Mesodermal cell (in vitro differentiated cells): ENCODE results near the gene RANBP10.

ENCODE experiments used
- H3K27ac ChIP-seq: 2 replicates; pipeline ENCODE4 v1.7.0; 2013; ENCODE audit warnings: mild to moderate bottlenecking, low read depth, low read length, moderate library complexity; ENCODE audit not compliant: severe bottlenecking
- H3K36me3 ChIP-seq: 2 replicates; pipeline ENCODE4 v1.7.1; 2013; ENCODE audit warnings: mild to moderate bottlenecking, low read length, moderate library complexity; ENCODE audit not compliant: control insufficient read depth, insufficient read depth
- H3K4me1 ChIP-seq: one replicate; pipeline ENCODE4 v1.7.1; 2013; ENCODE audit warnings: mild to moderate bottlenecking, low read length; ENCODE audit not compliant: insufficient read depth, control insufficient read depth, poor library complexity, severe bottlenecking
- H3K4me3 ChIP-seq: 2 replicates; pipeline ENCODE4 v1.7.0; 2013; ENCODE audit warnings: low read length, control low read depth, mild to moderate bottlenecking; ENCODE audit not compliant: insufficient read depth, poor library complexity, severe bottlenecking; ENCODE audit errors: extremely low read depth
- H3K9me3 ChIP-seq: 2 replicates; pipeline ENCODE4 v1.7.1; 2013; ENCODE audit warnings: mild to moderate bottlenecking, low read length, moderate library complexity; ENCODE audit not compliant: control insufficient read depth
- WGBS, 2 experiments: methylation state at CpG; one replicate each; pipeline ENCODE4 v1.1.5; 2013; ENCODE audit warnings: missing lambda C conversion rate in 2 of 2; ENCODE audit not compliant: insufficient coverage in 2 of 2; 5-methylcytosine and 5-hydroxymethylcytosine counted together

Gene RANBP10

DNA sequence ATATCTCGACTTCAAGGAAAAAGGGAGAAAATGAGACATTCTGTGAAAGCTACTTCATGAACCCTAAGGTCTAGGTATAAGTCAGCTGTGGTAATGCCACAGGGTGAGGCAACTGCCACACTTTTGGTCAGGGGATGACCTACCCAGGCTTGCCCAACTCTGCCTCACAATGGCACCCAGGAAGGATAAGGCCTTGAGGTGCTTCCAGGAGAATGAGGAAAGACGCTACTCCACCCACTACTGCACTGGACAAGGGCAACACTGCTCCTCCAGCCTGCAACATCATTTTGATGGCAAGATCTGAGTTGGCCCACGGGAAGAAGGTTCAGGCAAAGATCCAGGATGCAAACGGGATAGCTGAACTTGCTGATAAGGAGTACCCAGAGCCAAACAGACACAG lies 65.2 kb downstream of the RANBP10 start:
- Histone ChIP-seq H3K36me3 (peaks cover 51% of the 10 kb centered on the region), H3K4me3 (no peak overlapping the region), H3K4me1 (no peaks in the 10 kb centered on the region), H3K27ac (no peak overlapping the region), H3K9me3 (no peaks in the 10 kb centered on the region)
- WGBS, 2 experiments = 93 to 97% methylated on average over 3 of the region's 4 CpGs

DNA sequence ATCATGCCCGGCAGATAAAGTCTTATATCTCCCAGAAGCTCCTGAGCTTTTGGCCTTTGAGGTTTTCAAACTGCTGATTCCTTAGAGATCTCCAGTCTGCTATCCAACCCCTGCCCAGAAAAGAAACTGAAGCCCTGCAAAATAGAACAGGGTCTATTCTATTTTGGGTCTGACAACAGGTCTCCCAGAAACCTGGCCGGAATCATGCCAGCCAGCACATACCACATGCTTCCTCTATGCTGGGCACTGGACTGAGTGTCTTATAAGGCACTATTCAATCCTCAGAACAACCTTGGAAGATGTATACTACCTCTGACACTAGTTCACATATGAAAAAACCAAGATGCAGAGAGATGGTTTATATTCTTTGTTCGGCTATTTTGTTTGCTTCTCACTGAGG lies 66.0 kb downstream of the RANBP10 start:
- Histone ChIP-seq H3K4me3 (no peak overlapping the region), H3K36me3 (peaks cover 51% of the 10 kb centered on the region), H3K4me1 (no peaks in the 10 kb centered on the region), H3K27ac (no peak overlapping the region), H3K9me3 (no peaks in the 10 kb centered on the region)
- 96 to 100% methylated on average over 2 of the region's 3 CpGs for WGBS, 2 experiments

DNA sequence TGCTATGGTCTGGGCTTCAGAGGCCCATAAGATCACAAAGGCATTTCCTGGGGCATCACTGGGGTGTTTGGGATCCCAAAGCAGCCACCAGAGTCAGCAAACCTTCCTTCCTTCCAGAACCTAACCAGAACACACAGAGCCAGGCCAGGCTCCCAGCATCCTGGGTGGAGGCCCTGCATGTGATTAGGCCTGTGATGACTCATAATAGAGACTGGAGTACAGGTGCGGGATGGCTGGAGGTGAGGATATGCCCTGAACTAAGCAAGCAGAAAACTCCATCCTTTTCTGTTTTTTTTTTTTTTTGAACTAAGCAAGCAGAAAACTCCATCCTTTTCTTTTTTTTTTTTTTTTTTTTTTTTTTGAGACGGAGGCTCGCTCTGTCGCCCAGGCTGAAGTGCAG lies 69.5 kb downstream of the RANBP10 start:
- no peak overlapping the region for H3K27ac ChIP-seq
- WGBS, 2 experiments = 94% methylated on average over 3 of the region's 4 CpGs; no CpG with 5 or more reads in 1 of the 2 experiments
- peaks cover 36% of the 10 kb centered on the region for H3K36me3 ChIP-seq
- no peaks in the 10 kb centered on the region for H3K9me3 ChIP-seq
- no peak overlapping the region for H3K4me3 ChIP-seq
- H3K4me1 ChIP-seq = no peaks in the 10 kb centered on the region

DNA sequence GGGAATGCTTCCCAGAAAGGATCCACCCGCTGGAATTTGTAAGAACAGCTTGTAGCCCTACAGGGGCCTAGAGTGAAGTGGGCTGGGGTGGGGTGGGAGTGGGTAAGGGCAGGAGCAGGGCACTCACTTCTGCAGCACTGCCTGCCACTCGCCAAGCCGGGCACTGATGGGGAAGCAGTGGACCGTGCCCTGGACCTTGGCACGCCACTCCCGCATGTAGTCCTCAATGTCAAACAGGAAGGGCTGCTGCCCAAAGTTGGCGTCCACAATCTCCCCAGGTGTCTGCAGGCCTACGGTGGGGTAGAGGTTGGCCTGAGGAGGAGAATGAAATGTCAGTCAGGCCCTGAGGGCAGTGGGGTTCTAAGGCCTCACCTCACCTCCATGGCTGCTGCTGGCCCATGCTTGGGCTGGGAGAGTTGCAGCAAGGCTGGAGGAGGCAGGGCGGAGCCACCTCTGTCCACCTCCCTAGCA lies 71.6 kb downstream of the RANBP10 start:
- WGBS, 2 experiments = 96 to 99% methylated on average over 8 of the region's 9 CpGs
- Histone ChIP-seq H3K27ac (no peak overlapping the region), H3K36me3 (peaks cover 42% of the 10 kb centered on the region), H3K9me3 (no peaks in the 10 kb centered on the region), H3K4me3 (no peak overlapping the region), H3K4me1 (no peaks in the 10 kb centered on the region)

- 100% methylated on average over 2 to 4 of the region's 5 CpGs for WGBS, 2 experiments
- H3K4me1 ChIP-seq = no peaks in the 10 kb centered on the region
- H3K9me3 ChIP-seq = no peaks in the 10 kb centered on the region
- H3K36me3 ChIP-seq = peaks cover 43% of the 10 kb centered on the region
- H3K27ac ChIP-seq = no peak overlapping the region
- no peak overlapping the region for H3K4me3 ChIP-seq
These were observed 72.5 kb downstream of the RANBP10 start for GRCh38 chr16:67733734-67734470.

DNA sequence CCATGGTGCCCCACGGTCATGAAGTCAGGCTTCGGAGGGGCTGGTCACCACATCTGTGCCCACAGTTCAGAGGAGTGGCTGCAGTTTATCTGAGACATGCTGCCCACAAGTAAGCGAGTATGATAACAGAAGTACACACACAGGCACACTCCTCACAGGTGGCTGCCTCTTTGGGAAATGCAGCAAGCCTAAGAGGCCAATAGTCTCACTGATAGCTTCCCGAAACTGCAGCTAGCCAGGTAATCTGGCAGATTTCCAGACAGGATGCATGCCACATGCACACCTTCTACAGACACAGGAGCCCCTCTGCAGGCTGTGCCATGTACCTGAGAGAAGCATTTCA lies 74.6 kb downstream of the RANBP10 start:
- H3K4me3 ChIP-seq = no peak overlapping the region
- no peak overlapping the region for H3K27ac ChIP-seq
- H3K9me3 ChIP-seq = no peaks in the 10 kb centered on the region
- WGBS, 2 experiments = 87 to 93% methylated on average over 4 of the region's 4 CpGs
- H3K4me1 ChIP-seq = no peaks in the 10 kb centered on the region
- peaks cover 54% of the 10 kb centered on the region for H3K36me3 ChIP-seq

DNA sequence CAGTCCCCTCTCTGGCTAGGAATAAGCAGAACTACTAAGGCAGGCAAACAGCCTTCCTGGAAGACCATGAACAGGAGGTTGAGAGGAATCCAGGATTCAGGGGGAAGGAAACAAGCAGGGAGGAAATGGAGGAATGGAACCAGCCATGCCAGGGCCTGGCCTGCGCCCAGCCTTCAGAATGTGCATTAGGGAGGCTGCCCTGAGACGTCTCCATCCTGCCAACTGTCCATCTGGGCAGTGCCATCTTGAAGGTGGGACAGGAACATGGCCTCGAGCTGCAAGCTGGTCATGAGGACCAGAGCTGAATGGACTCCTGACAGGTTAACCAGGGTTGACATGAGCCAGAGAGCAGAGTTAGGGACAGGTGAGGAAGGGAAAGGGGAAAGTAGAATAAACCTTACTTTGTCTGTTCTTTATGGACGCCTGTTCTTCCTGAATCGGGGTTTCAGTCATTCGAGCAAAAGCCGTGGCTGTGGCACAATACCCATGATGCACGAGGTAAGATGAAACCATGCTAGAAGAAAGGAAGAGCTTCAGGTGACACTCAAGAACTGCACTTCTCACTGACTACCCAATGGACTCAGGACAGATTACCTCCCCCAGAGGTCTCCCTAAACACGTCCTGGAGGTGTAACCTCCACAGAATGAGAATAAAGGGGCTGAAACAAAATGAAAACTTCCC lies 75.1 kb downstream of the RANBP10 start:
- no peak overlapping the region for H3K4me3 ChIP-seq
- 93 to 94% methylated on average over 9 of the region's 9 CpGs for WGBS, 2 experiments
- no peak overlapping the region for H3K27ac ChIP-seq
- H3K9me3 ChIP-seq = no peaks in the 10 kb centered on the region
- H3K36me3 ChIP-seq = peaks cover 59% of the 10 kb centered on the region
- no peaks in the 10 kb centered on the region for H3K4me1 ChIP-seq

DNA sequence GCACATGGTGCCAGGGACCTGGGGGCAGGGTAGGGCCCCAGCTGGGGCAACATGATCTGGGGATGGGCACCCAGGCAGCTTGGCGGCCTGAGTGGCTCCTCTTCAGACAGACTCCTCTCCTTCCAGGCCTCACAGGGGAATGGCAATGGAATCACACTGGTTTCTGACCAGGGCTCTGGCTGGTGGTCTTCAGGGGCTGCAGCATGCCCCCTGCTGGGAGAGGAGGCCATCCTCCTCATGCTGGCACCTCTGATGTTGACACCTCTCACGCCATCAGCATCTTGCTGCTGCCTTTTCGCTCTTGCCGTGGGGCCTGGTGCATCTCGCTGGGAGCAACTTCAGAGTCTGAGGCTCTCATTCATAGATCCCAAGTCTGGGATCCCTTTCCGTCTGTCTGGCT lies 76.0 kb downstream of the RANBP10 start:
- peaks cover 63% of the 10 kb centered on the region for H3K36me3 ChIP-seq
- 93 to 94% methylated on average over 5 to 6 of the region's 6 CpGs for WGBS, 2 experiments

DNA sequence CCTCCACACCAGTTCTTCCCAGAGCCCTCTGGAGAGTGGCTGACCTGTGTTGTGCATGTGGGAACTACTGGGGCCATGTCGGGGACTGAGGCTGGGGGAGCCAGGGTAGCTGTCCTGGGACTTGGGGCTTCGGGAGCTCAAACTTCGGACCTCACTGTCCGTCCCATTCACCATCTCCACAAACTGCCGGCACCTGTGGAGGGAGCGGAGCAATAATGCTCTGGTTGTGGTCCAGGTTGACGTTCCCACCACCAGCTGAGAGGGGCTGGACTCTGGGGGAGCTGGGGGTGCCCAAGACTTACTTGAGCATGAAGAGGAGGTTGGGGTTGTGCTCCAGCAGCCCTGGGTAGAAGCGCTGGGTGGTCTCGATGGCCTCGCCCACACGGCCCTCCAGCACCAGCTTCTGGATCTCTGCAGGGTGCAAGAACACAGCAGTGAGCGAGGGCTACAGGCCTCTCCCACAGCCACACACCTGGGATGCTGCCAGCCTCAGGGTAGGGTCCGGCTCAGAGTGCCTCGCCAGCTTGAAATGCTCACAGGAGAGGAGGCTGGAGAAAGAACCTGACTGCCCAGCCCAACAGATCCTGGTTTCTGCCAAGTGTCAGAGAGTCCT lies 76.6 kb downstream of the RANBP10 start:
- Histone ChIP-seq H3K9me3 (no peaks in the 10 kb centered on the region), H3K36me3 (peaks cover 69% of the 10 kb centered on the region), H3K27ac (no peak overlapping the region), H3K4me3 (no peak overlapping the region), H3K4me1 (peaks cover 2% of the 10 kb centered on the region)
- 97 to 100% methylated on average over 10 to 11 of the region's 14 CpGs for WGBS, 2 experiments

More for the DNA sequence above, 76.0 kb downstream of the RANBP10 start:
- Histone ChIP-seq H3K27ac (no peak overlapping the region), H3K9me3 (no peaks in the 10 kb centered on the region), H3K4me1 (peaks cover 2% of the 10 kb centered on the region), H3K4me3 (no peak overlapping the region)

GRCh38 chr16:67727521-67728485 lies 78.6 kb downstream of the RANBP10 start:
- H3K27ac ChIP-seq = no peak overlapping the region
- H3K9me3 ChIP-seq = no peaks in the 10 kb centered on the region
- H3K4me1 ChIP-seq = peaks cover 6% of the 10 kb centered on the region
- H3K36me3 ChIP-seq = peaks cover 72% of the 10 kb centered on the region
- WGBS, 2 experiments = 94 to 97% methylated on average over 21 to 22 of the region's 22 CpGs
- no peak overlapping the region for H3K4me3 ChIP-seq
